H7 (cell line): ENCODE results near the gene LMX1B. TPM values are rescaled to one million over a fixed set of nuclear protein-coding genes. Genes with fewer than 3 reads are reported as not detected.

Source experiments
- DNase-seq: peaks from one replicate; pipeline ENCODE4 v3.0.0; 2012
- H3K27me3 ChIP-seq: 2 replicates; pipeline ENCODE4 v1.6.0; 2011; ENCODE audit warnings: mild to moderate bottlenecking, low read length; ENCODE audit not compliant: control insufficient read depth, insufficient read depth
- H3K36me3 ChIP-seq: replicated peaks from 2 replicates; pipeline ENCODE4 v1.5.1; 2011; ENCODE audit warnings: low read length; ENCODE audit not compliant: control insufficient read depth, insufficient read depth
- H3K4me3 ChIP-seq: 2 replicates; pipeline ENCODE4 v1.5.1; 2011; ENCODE audit warnings: low read depth, mild to moderate bottlenecking, control low read depth, low read length, moderate library complexity; ENCODE audit not compliant: insufficient read depth
- total RNA-seq: library from RNA; depleted of rRNA; stranded (reverse); fragments of >200 nt; shearing (Covaris generic); gene quantifications from 2 replicates; pipeline ENCODE4 v1.2.3, GENCODE V29; 2014

Gene LMX1B
- total RNA-seq, 1 experiment from 2014 or later, result 16.7 TPM

DNA sequence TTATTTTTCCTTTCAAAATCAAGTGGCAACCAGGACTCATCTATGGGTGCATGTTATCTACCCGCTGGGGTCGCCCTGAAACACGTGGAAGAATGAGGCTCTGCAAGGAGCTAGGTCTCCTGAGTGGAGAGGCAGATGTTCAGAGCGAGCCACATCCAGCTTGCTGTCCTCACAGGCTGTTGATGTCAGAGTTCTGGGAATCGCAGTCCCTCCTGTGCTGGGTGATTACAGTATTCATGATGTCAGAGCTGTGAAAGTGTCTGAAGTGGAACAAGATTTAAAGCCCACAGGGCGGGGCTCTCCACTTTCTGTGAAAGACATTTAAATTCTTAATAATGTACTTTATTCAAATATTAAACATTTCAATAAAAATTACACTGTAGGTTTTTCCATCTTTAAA lies 24.4 kb upstream of the LMX1B start:
- Histone ChIP-seq H3K36me3 (no peaks in the 10 kb centered on the region), H3K27me3 (no peaks in the 10 kb centered on the region), H3K4me3 (no peak overlapping the region)
- DNase-seq, result no peak

DNA sequence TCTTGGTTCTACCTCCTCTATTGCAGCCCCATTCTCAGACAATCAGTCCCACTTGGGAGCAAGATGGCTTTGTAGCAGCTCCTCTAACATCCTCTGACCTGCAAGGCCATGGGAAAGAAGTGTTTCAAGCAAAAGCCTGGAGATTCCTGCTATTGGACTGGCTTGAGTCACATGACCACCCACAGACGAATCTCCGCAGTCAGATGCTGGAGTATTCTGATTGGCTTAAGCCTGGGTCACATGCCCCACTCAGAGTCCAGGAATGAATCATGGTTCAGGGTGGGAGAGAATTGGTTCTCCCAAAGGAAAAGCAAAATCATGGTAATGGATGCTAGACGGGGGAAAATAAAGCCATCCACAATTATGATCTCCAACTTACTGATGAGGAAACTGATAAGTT lies 22.6 kb upstream of the LMX1B start:
- Histone ChIP-seq H3K4me3 (no peak overlapping the region), H3K27me3 (no peaks in the 10 kb centered on the region), H3K36me3 (no peaks in the 10 kb centered on the region)
- no peak for DNase-seq

DNA sequence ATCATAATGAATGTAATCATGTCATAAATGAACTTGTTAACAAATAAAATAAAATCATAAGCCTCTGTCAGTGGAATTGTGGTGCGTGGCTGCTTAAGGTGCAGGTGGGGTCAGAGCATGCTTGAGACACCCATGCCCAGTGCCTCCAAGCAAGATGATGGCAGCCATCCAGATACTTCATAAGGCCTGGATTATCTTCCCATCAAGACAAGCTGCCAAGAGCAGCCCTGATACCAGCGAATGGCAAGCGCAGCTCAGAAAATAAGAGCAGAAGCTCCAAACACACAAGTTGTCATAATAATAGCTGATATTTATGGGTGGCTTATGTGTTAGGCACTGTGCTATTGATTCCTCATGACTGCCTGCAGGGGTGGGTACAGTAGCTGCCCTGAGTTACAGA lies 21.8 kb upstream of the LMX1B start:
- Histone ChIP-seq H3K4me3 (no peak overlapping the region), H3K27me3 (no peaks in the 10 kb centered on the region), H3K36me3 (no peaks in the 10 kb centered on the region)
- no peak for DNase-seq

DNA sequence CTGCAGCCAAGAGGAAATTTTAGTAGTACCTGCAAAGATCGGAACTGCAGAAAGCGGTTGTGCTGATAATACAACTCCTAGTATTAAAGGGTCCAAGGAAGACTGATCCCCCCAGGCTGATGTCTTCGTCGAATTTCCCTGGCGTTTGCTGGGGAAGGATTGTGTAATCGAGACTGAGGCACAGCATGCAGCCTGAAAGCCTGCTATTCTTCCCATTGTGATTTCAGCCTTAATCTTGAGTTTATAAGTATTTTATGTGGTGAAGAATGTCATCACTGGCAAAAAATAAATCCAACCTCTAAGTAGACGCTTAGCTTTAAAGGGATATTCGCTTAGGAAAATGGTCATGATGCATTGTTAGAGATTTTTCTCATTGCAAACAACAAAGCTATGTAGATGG lies 21.3 kb upstream of the LMX1B start:
- Histone ChIP-seq H3K36me3 (no peaks in the 10 kb centered on the region), H3K4me3 (no peak overlapping the region), H3K27me3 (no peaks in the 10 kb centered on the region)
- DNase-seq, result no peak

DNA sequence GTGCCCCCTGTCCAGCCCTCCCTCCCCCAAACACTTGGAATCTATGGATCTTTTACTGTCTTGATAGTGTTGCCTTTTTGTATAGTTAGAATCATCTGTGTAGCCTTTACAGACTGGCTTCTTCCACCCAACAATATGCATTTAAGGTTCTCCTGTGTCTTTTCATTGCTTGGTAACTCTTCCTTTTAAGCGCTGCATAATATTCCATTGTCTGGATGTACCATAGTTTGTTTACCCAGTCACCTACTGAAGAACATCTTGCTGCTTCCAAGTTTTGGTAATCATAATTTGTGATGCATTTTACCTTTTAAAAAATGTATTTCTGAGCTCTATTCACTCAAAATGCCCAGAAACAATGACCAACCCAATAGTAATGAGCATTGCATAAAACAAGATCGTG lies 17.7 kb upstream of the LMX1B start:
- Histone ChIP-seq H3K4me3 (no peak overlapping the region), H3K27me3 (no peaks in the 10 kb centered on the region)

DNA sequence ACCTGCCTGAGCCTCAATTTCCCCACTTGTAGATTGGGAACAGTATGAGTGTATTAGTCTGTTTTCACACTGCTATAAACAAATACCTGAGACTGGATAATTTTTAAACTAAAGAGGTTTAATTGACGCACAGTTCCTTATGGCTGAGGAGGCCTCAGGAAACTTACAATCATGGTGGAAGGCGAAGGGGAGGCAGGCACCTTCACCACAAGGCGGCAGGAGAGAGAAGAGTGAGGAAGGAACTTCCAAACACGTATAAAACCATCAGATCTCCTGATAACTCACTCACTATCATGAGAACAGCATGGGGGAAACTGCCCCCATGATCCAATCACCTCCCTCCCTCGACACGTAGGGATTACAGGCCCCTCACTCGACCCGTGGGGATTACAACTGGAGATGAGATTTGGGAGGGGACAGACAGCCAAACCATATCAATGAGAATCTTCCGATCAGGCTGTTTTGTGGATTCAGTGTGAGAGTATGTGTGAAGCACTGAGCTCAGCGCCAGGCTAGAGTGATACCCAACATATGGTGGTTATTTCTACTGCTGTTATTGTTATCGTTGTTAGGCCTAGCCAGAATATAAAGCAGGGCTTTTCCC lies 14.6 kb upstream of the LMX1B start:
- H3K36me3 ChIP-seq, result no peaks in the 10 kb centered on the region
- H3K4me3 ChIP-seq, result no peak overlapping the region
- DNase-seq, result no peak
- H3K27me3 ChIP-seq, result no peaks in the 10 kb centered on the region

More for the DNA sequence above, 17.7 kb upstream of the LMX1B start:
- DNase-seq, result no peak
- H3K36me3 ChIP-seq, result no peaks in the 10 kb centered on the region

DNA sequence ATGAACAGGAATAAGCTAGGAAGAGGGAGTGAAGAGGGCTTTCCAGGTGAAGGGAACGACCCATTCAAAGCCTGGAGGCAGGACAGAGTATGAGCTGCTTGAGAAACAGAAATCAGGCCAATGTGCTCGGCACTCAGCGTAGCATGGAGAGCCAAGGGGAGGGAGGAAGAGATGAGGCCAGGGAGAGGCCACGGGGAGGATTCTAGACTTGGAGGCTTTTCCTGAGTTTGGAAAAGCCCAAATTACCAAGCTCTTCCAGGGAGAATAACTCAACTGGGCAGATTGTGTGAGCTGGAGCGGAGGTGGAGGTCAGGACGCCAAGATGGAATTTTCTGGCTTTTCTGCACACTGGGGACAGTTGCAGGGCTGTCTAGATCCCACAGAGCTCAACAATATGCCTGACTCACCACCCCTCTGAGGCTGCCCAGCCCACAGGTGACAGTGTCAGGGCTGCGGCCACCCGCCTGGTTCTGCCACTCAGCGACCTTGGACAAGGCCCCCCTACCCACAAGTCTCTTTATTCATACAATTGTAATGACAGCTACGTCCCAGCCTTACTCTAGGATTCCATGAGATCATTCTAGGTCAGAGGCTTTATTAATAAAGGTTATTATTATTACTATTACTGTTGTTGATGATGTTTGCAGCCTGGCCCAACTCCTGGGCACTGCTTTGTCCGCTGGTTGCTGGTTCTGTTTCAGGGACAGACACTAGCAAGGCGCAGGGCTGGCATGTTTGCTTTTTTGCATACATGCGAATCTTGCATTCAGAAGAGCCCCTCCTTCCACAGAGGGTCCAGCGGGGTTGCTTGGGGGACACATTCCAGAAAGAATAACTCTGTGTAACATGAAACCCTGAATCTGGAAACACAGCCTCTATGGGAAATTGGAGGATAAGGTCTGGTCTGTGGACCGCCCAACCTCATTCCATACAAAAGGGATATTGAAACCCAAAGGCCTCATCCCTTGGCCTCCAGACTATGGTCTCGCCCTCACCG lies 9.4 kb upstream of the LMX1B start:
- Histone ChIP-seq H3K36me3 (no peaks in the 10 kb centered on the region), H3K27me3 (peaks cover 13% of the 10 kb centered on the region; the same call in 1 of the 2 replicates)

DNA sequence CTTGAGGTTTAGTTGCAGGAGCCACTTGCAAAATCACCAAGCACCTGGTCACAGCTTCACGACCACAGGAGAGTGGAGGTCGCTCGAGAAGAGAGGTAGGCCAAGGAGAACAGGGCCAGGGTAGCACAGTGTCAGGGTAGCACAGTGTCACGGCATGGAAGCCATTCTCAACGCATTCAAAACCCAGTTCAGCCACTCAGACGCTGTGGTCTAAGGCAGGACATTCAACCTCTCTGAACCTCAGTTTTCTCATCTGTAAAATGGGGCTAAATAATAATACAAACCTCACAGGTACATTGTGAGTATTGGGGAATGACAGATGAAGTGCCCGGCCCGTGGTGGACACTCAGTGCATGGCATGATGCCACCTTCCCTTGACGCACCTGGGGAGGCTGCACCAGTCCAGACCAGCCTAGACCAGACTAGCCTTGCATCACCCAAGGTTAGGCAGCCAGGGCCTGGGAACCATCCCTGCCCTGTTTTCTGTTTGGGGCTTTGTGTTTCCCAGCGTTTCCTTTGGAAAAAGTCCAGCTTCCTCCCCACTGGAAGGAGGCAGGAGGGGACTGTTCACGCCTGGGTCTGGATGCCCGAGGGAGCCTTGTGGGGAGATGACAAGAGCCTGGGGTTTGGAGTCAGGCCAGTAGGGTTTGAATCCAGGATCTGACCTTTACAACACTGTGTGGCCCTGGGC lies 7.8 kb upstream of the LMX1B start:
- H3K27me3 ChIP-seq, result peaks cover 29% of the 10 kb centered on the region
- H3K36me3 ChIP-seq, result no peaks in the 10 kb centered on the region
- DNase-seq, result peak; percentile 7
- H3K4me3 ChIP-seq, result no peak overlapping the region

More for the DNA sequence above, 9.4 kb upstream of the LMX1B start:
- H3K4me3 ChIP-seq, result no peak overlapping the region
- DNase-seq, result peak; percentile 16

DNA sequence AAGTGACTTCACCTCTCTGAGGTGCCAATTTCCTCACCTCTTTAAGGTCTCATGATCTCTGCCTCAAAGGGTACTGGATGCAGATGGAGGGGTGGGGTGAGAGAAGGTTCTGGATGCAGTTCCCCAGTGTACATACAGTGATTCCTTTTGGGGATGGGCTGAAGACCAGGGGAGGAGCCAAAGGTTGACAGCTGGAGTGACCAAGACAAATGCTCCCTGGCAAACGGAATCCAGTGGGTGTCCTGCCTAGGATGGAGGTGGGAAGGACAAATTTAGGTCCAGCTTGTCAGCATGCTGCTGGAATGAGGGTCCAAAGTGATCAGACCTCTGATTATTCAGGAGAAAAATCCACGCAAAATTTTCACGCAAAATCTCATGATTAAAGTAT lies 7.3 kb upstream of the LMX1B start:
- Histone ChIP-seq H3K36me3 (no peaks in the 10 kb centered on the region), H3K27me3 (peaks cover 35% of the 10 kb centered on the region), H3K4me3 (no peak overlapping the region)
- peak; percentile 4 for DNase-seq

DNA sequence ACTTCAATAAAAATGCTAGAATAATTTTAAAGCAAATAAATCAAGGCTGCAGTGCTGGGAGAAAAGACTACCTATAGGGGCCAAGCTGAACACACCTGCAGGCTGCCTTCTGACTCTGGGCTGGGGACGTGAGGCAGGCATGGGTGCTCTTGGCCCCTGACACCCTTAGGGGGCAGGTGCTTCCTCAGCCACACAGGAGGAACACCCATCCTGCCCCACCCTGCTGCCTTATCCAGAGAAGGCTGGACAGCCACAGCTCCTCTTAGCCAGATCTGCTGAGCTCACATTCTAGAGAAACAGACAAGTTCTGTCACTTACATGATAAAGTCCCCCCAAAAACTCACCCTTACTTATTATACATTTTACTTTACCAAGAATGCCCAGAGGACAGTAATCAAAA lies 6.6 kb upstream of the LMX1B start:
- no peaks in the 10 kb centered on the region for H3K36me3 ChIP-seq
- no peak overlapping the region for H3K4me3 ChIP-seq
- peaks cover 41% of the 10 kb centered on the region for H3K27me3 ChIP-seq
- DNase-seq, result peak; percentile 4

DNA sequence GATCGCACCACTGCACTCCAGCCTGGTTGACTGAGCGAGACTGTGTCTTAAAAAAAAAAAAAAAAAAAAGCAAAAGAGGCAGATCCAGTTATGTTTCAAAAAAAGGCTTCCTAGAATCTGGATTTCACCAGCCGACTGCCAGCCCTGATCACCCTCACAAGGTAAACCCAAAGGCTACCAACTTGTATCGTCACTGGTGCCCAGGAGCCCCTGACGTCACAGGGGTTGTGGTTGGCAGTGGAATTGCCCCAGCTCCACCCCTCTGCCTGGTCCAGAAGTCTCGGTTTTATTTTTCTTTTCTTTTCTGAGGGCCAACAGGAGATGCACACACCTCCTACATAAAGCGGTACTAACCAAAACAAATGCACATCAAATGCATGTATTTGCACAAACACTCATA lies 6.0 kb upstream of the LMX1B start:
- Histone ChIP-seq H3K36me3 (no peaks in the 10 kb centered on the region), H3K4me3 (no peak overlapping the region), H3K27me3 (peaks cover 47% of the 10 kb centered on the region)
- peak; percentile 21 for DNase-seq

DNA sequence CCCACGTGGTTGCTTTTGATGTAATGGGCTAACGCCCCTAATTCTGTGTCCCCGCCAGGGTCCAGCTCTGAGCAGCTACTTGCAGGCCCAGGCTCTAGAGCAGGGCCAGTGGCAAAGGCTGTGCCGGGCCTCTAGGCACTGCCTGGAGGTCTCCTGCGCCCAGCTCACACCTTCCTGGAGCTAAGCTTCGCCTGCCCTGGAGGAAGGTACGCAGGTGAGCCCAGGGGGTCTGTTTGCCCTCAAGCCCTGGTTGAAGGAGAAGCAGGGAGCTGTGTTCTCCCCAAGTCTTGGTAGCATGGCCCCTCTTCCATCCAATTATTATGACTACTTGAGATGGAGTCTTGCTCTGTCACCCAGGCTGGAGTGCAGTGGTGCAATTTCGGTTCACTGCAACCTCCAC lies 5.2 kb upstream of the LMX1B start:
- no peak overlapping the region for H3K4me3 ChIP-seq
- no peaks in the 10 kb centered on the region for H3K36me3 ChIP-seq
- peak; percentile 17 for DNase-seq
- peaks cover 54% of the 10 kb centered on the region for H3K27me3 ChIP-seq

DNA sequence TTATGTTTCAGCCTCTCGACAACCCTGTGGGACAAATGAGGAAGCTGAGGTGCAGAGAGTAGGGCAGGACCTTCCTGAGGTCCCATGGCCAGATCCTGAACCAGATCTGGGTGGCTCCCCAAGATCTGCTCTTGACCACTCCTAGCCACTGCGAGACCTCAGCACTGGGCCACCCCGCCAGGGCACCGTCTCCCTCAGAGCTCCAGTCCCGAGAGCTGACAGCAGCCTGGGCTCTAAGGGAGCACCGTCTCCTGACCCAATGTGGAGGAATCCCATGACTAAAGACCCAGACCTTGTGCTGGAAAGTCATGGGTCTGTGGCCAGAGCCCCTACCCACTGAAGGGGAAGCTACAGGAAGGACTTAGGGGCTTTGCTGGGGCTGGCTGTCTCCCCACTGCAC lies 4.5 kb upstream of the LMX1B start:
- Histone ChIP-seq H3K36me3 (no peaks in the 10 kb centered on the region), H3K4me3 (no peak overlapping the region), H3K27me3 (peaks cover 55% of the 10 kb centered on the region)
- no peak for DNase-seq

DNA sequence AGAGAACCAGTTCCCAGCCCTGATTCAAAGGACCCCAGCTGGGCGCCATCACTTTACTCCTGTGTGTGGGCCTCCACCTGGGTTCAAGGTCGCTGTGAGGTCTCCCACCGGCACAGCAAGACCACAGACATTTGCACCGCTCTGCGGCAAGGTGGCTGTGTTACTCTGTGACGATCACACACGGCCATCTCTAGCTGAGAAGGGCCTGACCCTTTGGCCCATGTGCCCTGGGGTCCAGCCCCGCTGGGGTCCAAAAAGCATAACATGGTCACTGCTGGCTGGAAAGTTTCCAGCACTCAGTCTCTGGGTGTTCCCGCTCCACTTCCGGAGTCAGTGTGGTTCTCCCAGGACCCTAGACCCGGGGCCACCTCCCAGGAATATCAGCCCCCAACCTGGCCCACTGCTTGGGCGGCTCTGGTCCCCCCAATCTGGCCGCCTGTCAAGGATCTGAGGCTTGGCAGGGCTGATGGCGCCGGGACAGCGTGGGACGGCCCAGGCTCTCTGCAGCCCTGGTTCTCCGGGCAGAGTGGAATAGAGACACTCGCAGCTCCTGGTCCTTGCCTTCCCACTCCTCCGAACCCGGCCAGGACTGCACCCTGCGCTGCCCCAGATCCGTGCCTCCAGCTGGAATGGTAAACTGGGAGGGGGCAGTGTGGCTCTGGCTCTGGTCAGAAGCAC lies 3.9 kb upstream of the LMX1B start:
- peak; percentile 70 for DNase-seq

More for the DNA sequence above, 3.9 kb upstream of the LMX1B start:
- Histone ChIP-seq H3K27me3 (peaks cover 61% of the 10 kb centered on the region), H3K36me3 (no peaks in the 10 kb centered on the region), H3K4me3 (no peak overlapping the region)
